AG04450 (cell line): ENCODE measurements around the gene RELN. TPM values are rescaled to one million over a fixed set of nuclear protein-coding genes. Genes with fewer than 3 reads are reported as not detected.
A peak's percentile ranks its signal among the peaks of the same experiment; 100 is the strongest.

Source experiments
- CTCF ChIA-PET: fragments of 300-600, 350-600 bp; formaldehyde crosslinking; extraction: SDS; loops from one replicate; lab custom pipeline; 2022; ENCODE audit warnings: antibody characterized with exemption, inconsistent platforms; lab: Charles Lee
- POLR2A ChIA-PET: fragments of 350-600 bp; formaldehyde crosslinking; extraction: SDS; loops from one replicate; lab custom pipeline; 2021; ENCODE audit warnings: antibody characterized with exemption, inconsistent platforms; lab: Yijun Ruan, JAX
- DNase-seq: peaks from one replicate; pipeline ENCODE4 v3.0.0-alpha.2; 2011; ENCODE audit warnings: low read depth, low spot score
- H3K27ac ChIP-seq: one replicate; pipeline ENCODE4 v1.5.1; 2012; ENCODE audit warnings: low read depth, low read length, control low read depth
- H3K27me3 ChIP-seq: one replicate; pipeline ENCODE4 v1.6.0; 2012; ENCODE audit warnings: low read length; ENCODE audit not compliant: control insufficient read depth, insufficient read depth
- H3K4me3 ChIP-seq: 2 replicates; pipeline ENCODE4 v1.5.1; 2011; ENCODE audit warnings: mild to moderate bottlenecking, low read depth, low read length, control low read depth
- H3K9me3 ChIP-seq: 2 replicates; pipeline ENCODE4 v1.5.1; 2012; ENCODE audit warnings: low read length; ENCODE audit not compliant: control insufficient read depth, insufficient read depth
- polyA plus RNA-seq: library from polyadenylated mRNA; depleted of rRNA; stranded (reverse); fragments of >200 nt; gene quantifications from 2 replicates; pipeline ENCODE4 v1.2.3, GENCODE V29; 2011
- TF ChIP-seq, protein P1 (sequence below): IDR thresholded peaks from 2 replicates; pipeline ENCODE4 v1.5.1; 2011; ENCODE audit warnings: low read depth, low read length, control low read depth, inconsistent platforms

The RELN gene
- polyA plus RNA-seq, 1 experiment = 7.6 TPM

DNA sequence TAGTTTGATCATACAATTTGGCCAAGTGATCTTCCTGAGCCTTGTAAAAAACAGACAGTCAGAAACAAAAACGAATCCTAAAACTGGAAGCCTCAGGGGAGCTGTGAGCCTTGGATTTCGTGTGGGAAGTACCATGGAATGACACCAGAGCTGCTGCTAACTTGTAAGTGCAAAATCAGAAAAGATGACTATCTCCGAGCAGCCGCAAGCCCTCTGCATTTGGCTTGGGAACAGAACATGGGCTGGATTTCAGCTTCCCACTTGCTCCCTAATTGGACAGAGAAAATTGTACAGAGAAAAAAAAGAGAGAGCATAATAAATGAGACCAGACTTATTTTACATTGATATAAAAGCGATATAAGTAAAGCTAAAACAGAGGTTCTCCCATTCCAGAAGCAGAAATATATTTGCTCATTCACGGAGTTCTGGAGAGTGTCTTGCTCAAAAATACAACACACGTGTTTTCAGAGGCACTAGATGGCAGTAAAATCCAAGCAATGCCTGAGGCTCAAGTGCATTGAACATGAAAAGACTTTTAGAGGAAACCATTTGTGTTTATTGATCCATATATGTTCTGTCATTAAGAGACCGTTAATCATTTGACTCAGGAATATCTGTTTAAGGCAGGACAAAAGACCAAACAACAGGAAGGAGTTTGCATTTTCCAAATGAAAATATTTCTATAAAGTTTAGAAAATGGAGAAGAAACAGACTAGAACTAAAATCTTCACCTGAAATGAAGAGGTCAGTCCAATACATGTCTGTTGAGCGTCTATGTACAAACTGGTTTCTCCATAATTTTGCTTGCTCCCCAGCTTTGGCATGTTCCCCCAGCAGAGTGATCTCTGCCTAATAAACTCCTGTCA, 465.2 kb downstream of the RELN start:
- TF ChIP-seq, protein P1, sequence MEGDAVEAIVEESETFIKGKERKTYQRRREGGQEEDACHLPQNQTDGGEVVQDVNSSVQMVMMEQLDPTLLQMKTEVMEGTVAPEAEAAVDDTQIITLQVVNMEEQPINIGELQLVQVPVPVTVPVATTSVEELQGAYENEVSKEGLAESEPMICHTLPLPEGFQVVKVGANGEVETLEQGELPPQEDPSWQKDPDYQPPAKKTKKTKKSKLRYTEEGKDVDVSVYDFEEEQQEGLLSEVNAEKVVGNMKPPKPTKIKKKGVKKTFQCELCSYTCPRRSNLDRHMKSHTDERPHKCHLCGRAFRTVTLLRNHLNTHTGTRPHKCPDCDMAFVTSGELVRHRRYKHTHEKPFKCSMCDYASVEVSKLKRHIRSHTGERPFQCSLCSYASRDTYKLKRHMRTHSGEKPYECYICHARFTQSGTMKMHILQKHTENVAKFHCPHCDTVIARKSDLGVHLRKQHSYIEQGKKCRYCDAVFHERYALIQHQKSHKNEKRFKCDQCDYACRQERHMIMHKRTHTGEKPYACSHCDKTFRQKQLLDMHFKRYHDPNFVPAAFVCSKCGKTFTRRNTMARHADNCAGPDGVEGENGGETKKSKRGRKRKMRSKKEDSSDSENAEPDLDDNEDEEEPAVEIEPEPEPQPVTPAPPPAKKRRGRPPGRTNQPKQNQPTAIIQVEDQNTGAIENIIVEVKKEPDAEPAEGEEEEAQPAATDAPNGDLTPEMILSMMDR = peak; percentile 66
- Histone ChIP-seq H3K27ac (no peak overlapping the region), H3K9me3 (no peaks in the 10 kb centered on the region), H3K4me3 (no peak overlapping the region), H3K27me3 (no peaks in the 10 kb centered on the region)
- POLR2A ChIA-PET = no interaction called here
- CTCF ChIA-PET = interaction anchor here (0.6 to 3.3 kb wide), 24 partner anchors 8 to 744 kb away, joined by 3 to 24 read pairs (median 3); no protein-coding TSS in a partner anchor
- DNase-seq = peak; percentile 29

DNA sequence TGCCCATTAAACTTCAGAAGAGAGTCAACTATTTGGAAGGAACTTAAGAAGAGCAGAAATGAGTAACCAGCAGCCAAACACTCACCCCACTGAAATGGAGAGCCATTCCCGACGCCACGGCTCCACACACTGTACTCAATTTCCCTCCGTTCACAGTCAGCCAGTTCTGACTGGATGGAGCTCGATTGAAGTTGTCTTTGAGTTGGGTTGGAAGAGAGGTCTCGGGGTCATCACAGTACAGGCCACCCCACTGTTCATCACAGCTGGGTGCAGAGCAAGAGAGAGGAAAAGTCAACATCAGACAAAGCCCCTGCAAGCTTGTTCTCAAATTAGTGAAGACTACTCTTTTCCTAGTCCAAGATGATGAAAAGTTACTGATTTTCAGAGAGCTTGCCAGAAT, 467.5 kb downstream of the RELN start:
- H3K27me3 ChIP-seq = no peaks in the 10 kb centered on the region
- H3K9me3 ChIP-seq = no peaks in the 10 kb centered on the region
- TF ChIP-seq, protein P1 = no peak
- ChIA-PET CTCF (interaction anchor here (1.2 to 1.5 kb wide), 2 partner anchors 746 to 1361 kb away, joined by 3 to 6 read pairs; no protein-coding TSS in a partner anchor), POLR2A (no interaction called here)
- no peak overlapping the region for H3K27ac ChIP-seq
- H3K4me3 ChIP-seq = no peak overlapping the region
- DNase-seq = no peak

DNA sequence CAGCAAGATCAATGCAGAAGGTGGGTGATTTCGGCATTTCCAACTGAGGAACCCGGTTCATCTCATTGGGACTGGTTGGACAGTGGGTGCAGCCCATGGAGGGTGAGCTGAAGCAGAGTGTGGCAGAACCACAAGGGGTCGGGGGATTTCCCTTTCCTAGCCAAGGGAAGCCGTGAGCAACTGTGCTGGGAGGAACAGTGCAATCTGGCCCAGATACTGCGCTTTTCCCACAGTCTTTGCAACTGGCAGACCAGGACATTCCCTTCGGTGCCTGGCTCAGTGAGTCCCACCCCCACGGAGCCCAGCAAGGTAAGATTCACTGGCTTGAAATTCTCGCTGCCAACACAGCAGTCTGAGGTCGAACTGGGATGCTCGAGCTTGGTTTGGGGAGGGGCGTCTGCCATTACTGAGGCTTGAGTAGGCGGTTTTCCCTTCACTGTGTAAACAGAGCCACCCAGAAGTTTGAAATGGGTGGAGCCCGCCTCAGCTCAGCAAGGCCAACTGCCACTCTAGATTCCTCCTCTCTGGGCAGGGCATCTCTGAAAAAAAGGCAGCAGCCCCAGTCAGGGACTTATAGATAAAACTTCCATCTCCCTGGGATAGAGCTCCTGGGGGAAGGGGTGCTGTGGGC, 484.8 kb downstream of the RELN start:
- DNase-seq = no peak
- TF ChIP-seq, protein P1 = no peak
- ChIA-PET POLR2A (no interaction called here), CTCF (no interaction called here)
- H3K9me3 ChIP-seq = no peaks in the 10 kb centered on the region
- no peaks in the 10 kb centered on the region for H3K27me3 ChIP-seq
- no peak overlapping the region for H3K27ac ChIP-seq
- H3K4me3 ChIP-seq = no peak overlapping the region

DNA sequence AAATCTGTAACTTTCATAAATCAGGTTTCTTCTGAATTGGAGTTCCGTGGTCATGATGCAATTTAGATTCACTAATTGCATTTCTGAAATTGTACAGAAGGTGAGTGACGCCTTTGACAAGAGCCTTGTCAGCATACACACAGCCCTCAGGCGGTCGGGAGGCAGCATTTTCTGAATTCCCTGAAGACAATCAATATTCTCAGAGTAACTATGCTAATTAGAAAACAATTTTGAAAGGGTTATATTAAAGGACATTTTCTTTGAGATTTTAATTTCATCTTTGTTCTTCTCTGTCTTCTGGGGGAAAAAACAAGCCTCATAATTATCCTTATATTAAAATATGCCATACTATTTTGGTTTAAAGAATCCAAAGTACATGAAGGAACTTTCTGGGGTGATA, 488.3 kb downstream of the RELN start:
- CTCF ChIA-PET = no interaction called here
- POLR2A ChIA-PET = no interaction called here
- H3K27ac ChIP-seq = no peak overlapping the region
- no peaks in the 10 kb centered on the region for H3K27me3 ChIP-seq
- no peaks in the 10 kb centered on the region for H3K9me3 ChIP-seq
- no peak overlapping the region for H3K4me3 ChIP-seq
- no peak for DNase-seq
- TF ChIP-seq, protein P1 = no peak

DNA sequence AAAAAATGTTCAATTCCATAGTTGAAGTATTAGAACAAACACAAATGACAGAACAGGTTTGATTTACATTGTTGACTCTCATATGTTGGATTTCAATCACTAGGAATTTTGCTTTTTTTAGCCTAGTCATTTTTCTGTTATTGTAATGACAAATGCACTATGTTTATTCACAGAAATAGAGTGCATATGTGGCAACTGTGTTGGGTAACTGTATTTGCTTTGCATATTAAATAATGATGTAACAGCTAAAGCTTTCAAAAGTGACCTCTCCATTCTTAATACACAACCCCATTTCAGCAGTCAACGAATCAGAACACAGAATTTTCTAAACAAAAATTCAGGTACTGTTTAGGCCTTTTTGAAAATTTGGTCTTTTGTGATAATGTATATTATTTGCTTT, 489.5 kb downstream of the RELN start:
- H3K27me3 ChIP-seq = no peaks in the 10 kb centered on the region
- TF ChIP-seq, protein P1 = no peak
- H3K27ac ChIP-seq = no peak overlapping the region
- H3K9me3 ChIP-seq = no peaks in the 10 kb centered on the region
- ChIA-PET POLR2A (no interaction called here), CTCF (no interaction called here)
- no peak overlapping the region for H3K4me3 ChIP-seq
- DNase-seq = no peak
